HCT116 (cell line): ENCODE results near the gene SMG6. TPM values are rescaled to one million over a fixed set of nuclear protein-coding genes. Genes with fewer than 3 reads are reported as not detected.

Source experiments
- ATAC-seq: fragments of 200-7000 bp; cut with Tn5 transposase; 2 replicates; pipeline ENCODE4 v1.9.1; 2020; ENCODE audit warnings: mild to moderate bottlenecking, moderate library complexity
- BruUV-seq: library from RNA; stranded (reverse); fragments of 400-500 nt; replicated peaks from 2 replicates; lab custom pipeline; 2021; lab: Mats Ljungman, UMichigan
- CTCF ChIA-PET: fragments of 300-600 bp; sonication (Branson Sonifier 250); formaldehyde crosslinking; loops from one replicate; lab custom pipeline; 2021; ENCODE audit warnings: antibody characterized with exemption; lab: Charles Lee
- POLR2A ChIA-PET: fragments of 300-600, 350-600 bp; sonication (Branson Sonifier 250); formaldehyde crosslinking; loops from one replicate; lab custom pipeline; 2021; ENCODE audit warnings: antibody characterized with exemption; lab: Charles Lee
- RAD21 ChIA-PET, 2 experiments: fragments of 300-600 bp; sonication (Branson Sonifier 250); formaldehyde crosslinking; loops; one replicate each; lab custom pipeline; 2023; ENCODE audit warnings: low total read pairs in 2 of 2; ENCODE audit not compliant: uncharacterized antibody in 2 of 2, unreplicated experiment in 2 of 2, low non-redundant PET in 1 of 2; lab: Charles Lee
- DNase-seq: peaks from one replicate; pipeline ENCODE4 v3.0.0-alpha.2; 2010; ENCODE audit warnings: low read depth, low spot score
- H2AFZ ChIP-seq: fragments of 200-600 bp; shearing (Covaris generic), sonication (generic); 2 replicates; pipeline ENCODE4 v1.6.1; 2017; ENCODE audit warnings: low read depth, mixed run types, mixed read lengths, antibody characterized with exemption, low read length; ENCODE audit not compliant: poor library complexity, severe bottlenecking
- H3K27ac ChIP-seq: 2 replicates; pipeline ENCODE4 v1.5.1; 2012; ENCODE audit warnings: low read depth, low read length
- H3K27me3 ChIP-seq: fragments of 200-600 bp; sonication (generic); 2 replicates; pipeline ENCODE4 v1.6.1; 2016; ENCODE audit warnings: mixed run types, low read length, mixed read lengths; ENCODE audit not compliant: insufficient read depth
- H3K36me3 ChIP-seq, 2 experiments: fragments of 200-500 bp in 1 of 2; fragments of 200-600 bp in 1 of 2; sonication (Bioruptor generic) in 1 of 2; sonication (generic) in 1 of 2; 2 replicates each; pipeline versions ENCODE4 v1.5.1 to v1.6.1; 2014 to 2016; ENCODE audit warnings: low read length in 2 of 2, inconsistent platforms in 1 of 2, mixed read lengths in 1 of 2, mixed run types in 1 of 2; ENCODE audit not compliant: insufficient read depth in 2 of 2, control insufficient read depth in 1 of 2
- H3K4me1 ChIP-seq, 2 experiments: fragments of 200-600 bp in 1 of 2; sonication (generic) in 1 of 2; 2 replicates each; pipeline versions ENCODE4 v1.5.1 to v1.6.1; 2012 to 2017; ENCODE audit warnings: low read length in 2 of 2, inconsistent platforms in 1 of 2, mild to moderate bottlenecking in 1 of 2, mixed read lengths in 1 of 2, mixed run types in 1 of 2, moderate library complexity in 1 of 2; ENCODE audit not compliant: insufficient read depth in 2 of 2, control insufficient read depth in 1 of 2
- H3K4me2 ChIP-seq: fragments of 200-600 bp; sonication (generic); 2 replicates; pipeline ENCODE4 v1.6.1; 2017; ENCODE audit warnings: mixed run types, low read length, mixed read lengths
- H3K4me3 ChIP-seq, 2 experiments: fragments of 200-600 bp in 1 of 2; sonication (generic) in 1 of 2; replicated peaks in 1 of 2; 2 replicates each; pipeline ENCODE4 v1.5.1; 2011 to 2016; ENCODE audit warnings: low read length in 2 of 2, control low read depth in 1 of 2, low read depth in 1 of 2, mild to moderate bottlenecking in 1 of 2, mixed read lengths in 1 of 2, mixed run types in 1 of 2
- H3K79me2 ChIP-seq: fragments of 200-600 bp; sonication (generic); 2 replicates; pipeline ENCODE4 v1.6.1; 2017; ENCODE audit warnings: mild to moderate bottlenecking, mixed run types, low read length, moderate library complexity, mixed read lengths; ENCODE audit not compliant: insufficient read depth
- H3K9ac ChIP-seq: fragments of 200-600 bp; sonication (generic); 2 replicates; pipeline ENCODE4 v1.6.1; 2016; ENCODE audit warnings: low read length, mixed read lengths
- H3K9me2 ChIP-seq: fragments of 200-600 bp; sonication (generic), shearing (Covaris generic); 2 replicates; pipeline ENCODE4 v1.6.1; 2017; ENCODE audit warnings: mixed run types, mild to moderate bottlenecking, moderate library complexity; ENCODE audit not compliant: insufficient read depth
- H3K9me3 ChIP-seq, 2 experiments: fragments of 200-500 bp in 1 of 2; fragments of 200-600 bp in 1 of 2; sonication (Bioruptor generic) in 1 of 2; sonication (generic) in 1 of 2; 2 replicates each; pipeline ENCODE4 v1.6.1; 2014 to 2017; ENCODE audit warnings: low read length in 2 of 2, mixed read lengths in 2 of 2, inconsistent platforms in 1 of 2, low read depth in 1 of 2, mild to moderate bottlenecking in 1 of 2, mixed run types in 1 of 2, moderate library complexity in 1 of 2; ENCODE audit not compliant: control insufficient read depth in 1 of 2, insufficient read depth in 1 of 2
- H4K20me1 ChIP-seq: fragments of 200-600 bp; sonication (generic), shearing (Covaris generic); 2 replicates; pipeline ENCODE4 v1.6.1; 2017; ENCODE audit warnings: mixed run types, mild to moderate bottlenecking, moderate library complexity; ENCODE audit not compliant: insufficient read depth
- ATF3 ChIP-seq: IDR thresholded peaks from 2 replicates; pipeline ENCODE4 v1.6.1; 2012
- CBX3 ChIP-seq: IDR thresholded peaks from 2 replicates; pipeline ENCODE4 v1.6.1; 2012; ENCODE audit warnings: low read depth
- EGR1 ChIP-seq: IDR thresholded peaks from 2 replicates; pipeline ENCODE4 v1.6.1; 2012; ENCODE audit warnings: low read depth
- EZH2phosphoT487 ChIP-seq: fragments of 200-600 bp; IDR thresholded peaks from 2 replicates; pipeline ENCODE4 v1.6.1; 2018; ENCODE audit warnings: antibody characterized with exemption, borderline replicate concordance
- FOSL1 ChIP-seq: IDR thresholded peaks from 2 replicates; pipeline ENCODE4 v1.6.1; 2012; ENCODE audit warnings: low read depth
- POLR2A ChIP-seq: IDR thresholded peaks from 2 replicates; pipeline ENCODE4 v1.7.0; 2011; ENCODE audit warnings: borderline replicate concordance; ENCODE audit not compliant: insufficient read depth, insufficient read length; ENCODE audit errors: extremely low read depth
- RAD21 ChIP-seq: IDR thresholded peaks from 2 replicates; pipeline ENCODE4 v1.6.1; 2012; ENCODE audit warnings: low read depth, mild to moderate bottlenecking
- SP1 ChIP-seq: IDR thresholded peaks from 2 replicates; pipeline ENCODE4 v1.6.1; 2012; ENCODE audit warnings: low read depth
- ZFX ChIP-seq: fragments of 450-650 bp; IDR thresholded peaks from 2 replicates; pipeline ENCODE4 v1.6.1; 2017
- ZNF274 ChIP-seq: fragments of 200-500 bp; sonication (Bioruptor generic); IDR thresholded peaks from 2 replicates; pipeline ENCODE4 v1.6.1; 2014; ENCODE audit warnings: mild to moderate bottlenecking, low read depth, low read length, inconsistent platforms
- intact Hi-C: fragments of 100-400 bp; cut with micrococcal nuclease; formaldehyde crosslinking; loops from 2 replicates; pipeline ENCODE4 v1.10.0; 2022
- total RNA-seq: library from RNA; stranded (reverse); gene quantifications from one replicate; pipeline ENCODE4 v1.2.1, GENCODE V29; 2021; ENCODE audit not compliant: unreplicated experiment
- TF ChIP-seq, protein P1 (sequence below): IDR thresholded peaks from 2 replicates; pipeline ENCODE4 v1.6.1; 2012

Gene SMG6
- total RNA-seq, 1 experiment from 2014 or later = 23.1 TPM

- RAD21 ChIA-PET = no interaction called here
- Histone ChIP-seq H3K9me2 (no peaks in the 10 kb centered on the region), H3K79me2 (no peaks in the 10 kb centered on the region), H4K20me1 (0 out of 2 replicates have a peak, but pooled peaks cover 4% of the 10 kb centered on the region), H3K36me3 (no peaks in the 10 kb centered on the region), H3K4me1 (peaks cover 30 to 32% of the 10 kb centered on the region in 2 experiments), H3K9me3 (no peaks in the 10 kb centered on the region)
- no peak for DNase-seq
- no peak for ATAC-seq
- POLR2A ChIA-PET = no interaction called here
- TF ChIP-seq POLR2A (no peak), ZNF274 (no peak), CBX3 (no peak), EZH2phosphoT487 (no peak), RAD21 (no peak), FOSL1 (no peak), ZFX (no peak)
- TF ChIP-seq, protein P1, sequence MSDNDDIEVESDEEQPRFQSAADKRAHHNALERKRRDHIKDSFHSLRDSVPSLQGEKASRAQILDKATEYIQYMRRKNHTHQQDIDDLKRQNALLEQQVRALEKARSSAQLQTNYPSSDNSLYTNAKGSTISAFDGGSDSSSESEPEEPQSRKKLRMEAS = no peak
- TF ChIP-seq, all 23 proteins: peak for 0
- Histone ChIP-seq H3K27me3 (no peaks in the 10 kb centered on the region), H3K27ac (no peak overlapping the region), H3K9ac (no peak overlapping the region), H3K4me3 (no peak overlapping the region), H3K4me2 (no peak overlapping the region), H2AFZ (no peak overlapping the region)
- CTCF ChIA-PET = interaction anchor here (1.0 kb wide), 1 partner anchor 106 kb away, joined by 4 read pairs; no protein-coding TSS in a partner anchor
- no TSS peak for BruUV-seq
- intact Hi-C loops = no loop called here
These were observed 165.3 kb downstream of the SMG6 start for GRCh38 chr17:2138318-2138717.

GRCh38 chr17:2137342-2138098 lies 166.1 kb downstream of the SMG6 start:
- no peaks in the 10 kb centered on the region for H3K9me3 ChIP-seq
- H3K9ac ChIP-seq = 0 out of 2 replicates have a peak overlapping the region, but pooled peaks have one; percentile 1
- H2AFZ ChIP-seq = no peak overlapping the region
- no peaks in the 10 kb centered on the region for H3K9me2 ChIP-seq
- H3K79me2 ChIP-seq = no peaks in the 10 kb centered on the region
- DNase-seq (peak; percentile 34), ATAC-seq (peak; percentile 85)
- CTCF ChIA-PET = no interaction called here
- TF ChIP-seq SP1 (0 out of 2 replicates have a peak, but pooled peaks have one; percentile 14), RAD21 (no peak), EGR1 (no peak), ATF3 (no peak)
- TF ChIP-seq, protein P1 = no peak
- H3K27ac ChIP-seq = no peak overlapping the region
- no TSS peak for BruUV-seq
- intact Hi-C loops = no loop called here
- H3K4me1 ChIP-seq = peaks cover 30 to 32% of the 10 kb centered on the region in 2 experiments
- RAD21 ChIA-PET = no interaction called here
- POLR2A ChIA-PET = no interaction called here
- no peaks in the 10 kb centered on the region for H3K27me3 ChIP-seq
- 0 out of 2 replicates have a peak, but pooled peaks cover 4% of the 10 kb centered on the region for H4K20me1 ChIP-seq
- no peak overlapping the region for H3K4me3 ChIP-seq
- peak overlapping the region; percentile 29 for H3K4me2 ChIP-seq
- no peaks in the 10 kb centered on the region; a peak in 1 of 4 replicates for H3K36me3 ChIP-seq
